ENCODE measurements around the gene CORO1C.

The CORO1C gene

GRCh38 chr12:108646600-108647579 lies 84.4 kb downstream of the CORO1C start:
- no peak for DNase-seq

- no peak for DNase-seq
Observed at GRCh38 chr12:108645686-108646599, 85.4 kb downstream of the CORO1C start.

- no peak for DNase-seq
Observed at GRCh38 chr12:108644811-108645120, 86.6 kb downstream of the CORO1C start.

DNA sequence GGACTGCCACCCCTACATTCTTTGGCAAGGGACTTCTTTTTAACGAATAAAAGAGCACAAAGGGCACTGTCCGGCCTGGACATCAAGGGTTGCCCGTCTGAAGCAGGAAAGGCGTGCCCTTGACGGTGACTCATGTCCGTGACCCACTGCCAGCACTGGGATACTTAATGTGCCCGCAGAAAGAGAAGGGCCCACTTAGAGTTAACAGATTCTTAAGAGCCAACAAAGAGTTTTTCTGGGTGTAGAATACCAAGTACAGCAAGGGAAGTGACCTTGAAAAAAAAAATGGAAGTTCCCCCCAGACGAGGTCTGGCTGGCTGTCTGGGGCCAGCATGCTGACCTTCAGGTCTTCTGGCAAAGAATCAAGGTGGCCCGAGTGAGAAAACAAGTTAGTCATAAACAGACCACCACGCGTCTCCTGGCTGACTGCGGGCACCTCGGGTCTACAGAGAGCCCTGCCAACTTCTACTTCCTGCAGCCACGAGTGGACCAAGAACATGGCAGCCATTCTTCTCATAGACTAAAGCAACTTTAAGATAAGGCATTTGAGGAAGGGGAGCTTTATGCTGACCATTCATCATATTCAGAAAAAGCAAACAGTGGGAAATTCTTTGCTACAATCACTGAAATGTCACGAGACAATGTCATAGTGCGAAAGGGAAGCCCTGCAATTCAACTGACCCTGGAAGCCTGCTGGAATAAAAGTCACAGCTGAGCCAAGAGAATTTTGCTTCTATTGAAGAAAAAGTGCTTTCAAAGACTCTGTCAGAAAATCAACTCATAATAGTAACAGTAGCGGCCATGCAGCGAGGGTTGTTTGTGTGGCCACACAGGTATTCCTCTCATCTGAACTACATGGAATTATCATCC lies 87.1 kb downstream of the CORO1C start:
- DNase-seq: no peak

DNA sequence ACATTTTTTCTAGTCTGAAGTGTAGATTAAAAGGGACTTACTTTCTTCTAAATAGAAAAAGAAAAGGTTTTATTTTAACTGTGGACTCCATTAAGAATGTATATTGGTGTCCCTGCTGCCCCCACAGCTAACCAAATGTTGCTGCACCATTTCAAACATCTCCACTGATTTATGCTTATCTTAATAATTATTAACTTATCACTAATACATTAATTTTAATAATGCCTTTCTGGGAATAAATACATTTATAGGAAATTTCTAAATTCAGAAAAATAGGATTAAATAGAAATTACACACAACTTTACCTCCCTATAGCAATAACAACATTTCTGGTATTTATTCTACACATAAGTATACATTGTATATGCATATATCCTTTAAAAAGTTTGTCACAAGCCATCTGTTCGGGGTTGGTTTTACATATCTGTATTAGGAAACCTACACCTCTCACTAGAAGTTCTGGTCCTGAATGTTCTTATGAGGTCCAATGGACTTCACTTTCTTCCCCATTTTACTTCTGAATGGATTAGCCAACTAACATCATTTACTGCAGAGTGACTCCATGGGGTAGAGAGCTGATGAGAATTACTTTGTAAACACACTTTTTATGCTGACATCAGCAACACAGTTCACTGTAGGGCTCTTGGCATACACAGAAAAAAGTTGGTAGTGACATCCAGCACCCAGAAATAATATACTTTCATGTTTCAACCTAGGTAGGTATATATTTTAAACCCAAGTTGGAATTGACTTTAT lies 88.2 kb downstream of the CORO1C start:
- DNase-seq: no peak

GRCh38 chr12:108642269-108642870 lies 88.9 kb downstream of the CORO1C start:
- no peak for DNase-seq

DNA sequence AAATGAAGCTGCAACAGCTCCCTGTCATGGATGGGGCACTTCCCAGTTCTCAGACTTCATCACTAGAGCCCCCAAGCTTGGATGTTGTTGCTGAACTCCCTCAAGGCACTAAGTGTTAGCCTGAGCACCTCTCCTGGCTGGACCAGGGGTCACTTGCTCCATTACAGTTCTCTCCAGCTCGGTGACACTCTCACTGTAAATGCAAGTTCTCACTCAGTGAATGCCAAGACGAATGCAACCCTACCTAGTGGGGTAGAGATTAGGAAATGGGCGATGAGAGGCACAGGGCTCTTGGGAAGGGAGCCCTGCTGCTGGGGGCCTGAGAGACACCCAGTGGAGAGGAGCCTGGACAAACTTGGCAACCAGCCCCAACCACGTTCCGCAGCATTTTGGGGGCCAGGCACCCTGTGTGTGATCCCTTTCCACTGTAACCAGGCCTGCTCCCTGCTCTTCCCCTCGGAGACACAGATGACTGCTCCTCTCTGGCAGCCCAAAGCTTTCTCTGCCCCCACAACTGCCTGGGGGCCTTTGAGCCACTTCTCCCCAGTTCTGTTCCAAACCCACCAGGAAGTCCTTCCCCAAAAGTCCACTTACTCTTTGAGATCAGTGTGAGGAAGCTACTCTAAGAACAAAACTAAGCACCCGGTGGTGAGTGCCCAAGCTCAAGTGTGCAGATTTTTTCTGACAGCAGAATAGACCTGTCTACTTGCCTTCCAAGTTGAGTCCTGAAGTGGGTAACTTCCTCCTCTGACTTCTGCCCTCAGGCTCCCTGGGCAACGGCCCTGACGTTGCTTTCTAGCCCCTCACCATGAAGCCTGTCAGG lies 89.7 kb downstream of the CORO1C start:
- DNase-seq: no peak

- no peak for DNase-seq
Observed at GRCh38 chr12:108640802-108641445, 90.4 kb downstream of the CORO1C start.

GRCh38 chr12:108638997-108639822 lies 92.1 kb downstream of the CORO1C start:
- no peak for DNase-seq

GRCh38 chr12:108638141-108638827 lies 93.0 kb downstream of the CORO1C start:
- DNase-seq: no peak

DNA sequence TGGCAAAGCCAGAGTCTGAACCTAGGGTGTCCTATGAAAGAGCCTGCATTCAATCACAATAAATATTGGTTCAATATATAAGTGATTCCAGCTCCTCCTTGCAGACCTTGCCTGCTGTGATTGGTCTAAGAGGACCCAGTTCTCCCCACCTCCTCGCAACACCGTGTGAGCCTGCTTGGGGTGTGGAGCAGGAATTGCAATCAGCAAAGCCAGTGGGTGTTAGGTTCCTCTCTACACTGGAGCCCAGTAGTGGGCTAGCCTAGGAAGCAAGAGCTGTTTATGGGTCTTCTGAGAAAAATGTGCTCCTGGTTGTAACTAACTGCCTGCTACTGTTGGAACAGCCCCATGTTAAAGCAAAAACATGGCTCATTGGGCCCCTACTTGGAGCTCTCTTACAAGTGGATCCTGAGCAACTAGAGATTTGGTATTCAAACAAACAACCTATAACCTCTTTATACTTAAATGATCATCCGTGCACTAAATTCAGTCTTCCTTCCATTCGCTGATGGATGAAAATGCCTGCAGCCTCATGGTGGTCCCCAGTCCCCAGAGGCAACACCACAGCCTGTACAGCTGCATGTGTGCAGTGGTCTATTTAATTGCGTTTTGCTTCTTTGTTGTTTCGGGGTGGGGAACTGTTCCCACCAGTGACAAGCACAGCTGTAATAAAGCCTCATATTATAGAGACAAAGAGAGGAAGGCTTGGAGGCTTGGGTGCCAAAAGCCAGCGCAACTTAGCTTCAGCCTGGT lies 93.9 kb downstream of the CORO1C start:
- DNase-seq: no peak

GRCh38 chr12:108635997-108636808 lies 95.1 kb downstream of the CORO1C start:
- no peak for DNase-seq

DNA sequence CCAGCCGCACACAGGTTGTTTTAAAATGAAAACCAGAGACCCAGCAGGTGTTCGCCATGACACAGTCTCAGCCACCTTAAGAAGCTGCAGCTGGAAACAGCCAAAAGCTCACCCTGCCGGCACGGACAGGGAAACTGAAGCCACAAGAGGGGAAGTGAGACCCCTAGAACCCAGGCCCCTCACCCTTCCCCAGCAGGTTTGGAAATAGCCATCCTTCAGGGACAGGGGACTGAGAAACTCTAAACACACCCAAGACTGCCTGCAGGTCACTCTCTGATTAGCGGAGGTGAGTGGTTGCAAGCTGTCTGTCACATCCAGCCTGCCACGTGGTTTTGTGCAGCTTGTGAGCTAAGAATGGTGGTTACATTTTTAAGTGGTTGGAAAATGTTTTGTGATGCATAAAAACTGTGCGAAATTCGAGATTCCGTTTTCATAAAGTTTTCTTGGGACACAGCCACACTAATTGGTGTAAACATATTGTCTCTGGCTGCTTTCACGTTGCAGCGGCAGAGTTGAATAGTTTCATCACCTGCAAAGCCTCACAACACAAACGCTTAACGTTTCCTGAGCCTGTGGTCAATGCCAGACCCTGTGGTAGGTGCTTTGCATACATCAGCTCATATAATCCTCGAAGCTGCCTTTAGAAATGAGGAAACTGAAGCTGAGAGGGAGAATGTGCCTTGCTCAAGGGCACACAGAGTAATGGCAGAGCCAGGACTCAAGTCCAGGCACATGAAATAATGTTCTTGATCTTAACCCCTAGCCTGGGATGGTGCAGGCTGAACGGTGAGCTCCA lies 95.9 kb downstream of the CORO1C start:
- peak; percentile 61 for DNase-seq

GRCh38 chr12:108634341-108634751 lies 97.0 kb downstream of the CORO1C start:
- DNase-seq: peak; percentile 73

GRCh38 chr12:108633534-108634248 lies 97.6 kb downstream of the CORO1C start, which contains the start of gene SELPLG:
TSS of gene SELPLG (minus strand) at chr12:108633894. CDS start at chr12:108624307, 9,587 bp downstream.
- DNase-seq: peak; percentile 88
